Epithelial cell of proximal tubule (primary cell): ENCODE results near the gene GRIN3A. TPM values are rescaled to one million over a fixed set of nuclear protein-coding genes. Genes with fewer than 3 reads are reported as not detected.

Source experiments
- DNase-seq: peaks from one replicate; pipeline ENCODE4 v3.0.0-alpha.2; 2011; ENCODE audit warnings: low read depth
- H3K4me3 ChIP-seq: 2 replicates; pipeline ENCODE4 v1.5.1; 2011; ENCODE audit warnings: low read depth, mild to moderate bottlenecking, low read length
- CTCF ChIP-seq: conservative IDR thresholded peaks from 2 replicates; pipeline ENCODE4 v1.5.1; 2012; ENCODE audit warnings: low read depth, mild to moderate bottlenecking, low read length
- total RNA-seq: library from RNA; depleted of rRNA; stranded (reverse); fragments of >200 nt; gene quantifications from 2 replicates; pipeline ENCODE4 v1.2.3, GENCODE V29; 2015

Gene GRIN3A
- total RNA-seq, 1 donor from 2014 or later, result not detected

- no peak for TF ChIP-seq CTCF
- H3K4me3 ChIP-seq, result no peak overlapping the region
- no peak for DNase-seq
These were observed 103.0 kb downstream of the GRIN3A start for GRCh38 chr9:101635473-101635872.

GRCh38 chr9:101634741-101635409, 103.6 kb downstream of the GRIN3A start:
- no peak for DNase-seq
- no peak overlapping the region for H3K4me3 ChIP-seq
- no peak for TF ChIP-seq CTCF

GRCh38 chr9:101632611-101633010, 105.8 kb downstream of the GRIN3A start:
- no peak overlapping the region for H3K4me3 ChIP-seq
- TF ChIP-seq CTCF, result no peak
- DNase-seq, result no peak

GRCh38 chr9:101631892-101632291, 106.6 kb downstream of the GRIN3A start:
- H3K4me3 ChIP-seq, result no peak overlapping the region
- no peak for DNase-seq
- no peak for TF ChIP-seq CTCF

GRCh38 chr9:101629636-101630035, 108.8 kb downstream of the GRIN3A start:
- no peak overlapping the region for H3K4me3 ChIP-seq
- no peak for TF ChIP-seq CTCF
- no peak for DNase-seq

GRCh38 chr9:101628173-101628572, 110.3 kb downstream of the GRIN3A start:
- no peak for TF ChIP-seq CTCF
- no peak overlapping the region for H3K4me3 ChIP-seq
- no peak for DNase-seq

- no peak for TF ChIP-seq CTCF
- no peak for DNase-seq
- no peak overlapping the region for H3K4me3 ChIP-seq
These were observed 112.2 kb downstream of the GRIN3A start for GRCh38 chr9:101626295-101626694.
